Urothelium cell line (cell line): ENCODE measurements around the gene MTOR.

Experiments
- DNase-seq: peaks from one replicate; pipeline ENCODE4 v3.0.0; 2011; ENCODE audit warnings: low spot score, mixed read lengths
- FAIRE-seq: peaks from 2 replicates; lab custom pipeline; 2011; peaks lifted over from hg19 to GRCh38; lab: Jason Lieb, UNC

Gene MTOR

DNA sequence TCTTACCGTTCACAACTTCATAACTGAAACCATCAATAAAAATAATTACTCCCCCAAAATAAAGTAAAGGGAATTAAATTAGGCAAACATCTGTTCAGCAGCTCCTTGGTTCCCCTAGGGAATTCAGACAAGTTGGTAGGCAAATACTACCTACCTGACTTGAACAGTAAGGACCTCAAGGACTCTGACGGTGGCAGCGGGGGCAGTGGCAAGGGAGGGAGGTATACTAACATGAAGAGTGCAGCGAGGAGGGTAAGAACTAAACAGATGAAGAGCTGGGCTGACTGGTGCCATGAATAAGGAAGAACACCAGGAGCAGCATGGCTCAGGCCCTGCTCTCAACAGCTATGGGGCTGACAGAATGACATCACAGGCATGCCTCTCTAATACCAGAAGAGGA is 33.1 kb downstream of the MTOR start:
- no peak for DNase-seq
- no peak for FAIRE-seq

DNA sequence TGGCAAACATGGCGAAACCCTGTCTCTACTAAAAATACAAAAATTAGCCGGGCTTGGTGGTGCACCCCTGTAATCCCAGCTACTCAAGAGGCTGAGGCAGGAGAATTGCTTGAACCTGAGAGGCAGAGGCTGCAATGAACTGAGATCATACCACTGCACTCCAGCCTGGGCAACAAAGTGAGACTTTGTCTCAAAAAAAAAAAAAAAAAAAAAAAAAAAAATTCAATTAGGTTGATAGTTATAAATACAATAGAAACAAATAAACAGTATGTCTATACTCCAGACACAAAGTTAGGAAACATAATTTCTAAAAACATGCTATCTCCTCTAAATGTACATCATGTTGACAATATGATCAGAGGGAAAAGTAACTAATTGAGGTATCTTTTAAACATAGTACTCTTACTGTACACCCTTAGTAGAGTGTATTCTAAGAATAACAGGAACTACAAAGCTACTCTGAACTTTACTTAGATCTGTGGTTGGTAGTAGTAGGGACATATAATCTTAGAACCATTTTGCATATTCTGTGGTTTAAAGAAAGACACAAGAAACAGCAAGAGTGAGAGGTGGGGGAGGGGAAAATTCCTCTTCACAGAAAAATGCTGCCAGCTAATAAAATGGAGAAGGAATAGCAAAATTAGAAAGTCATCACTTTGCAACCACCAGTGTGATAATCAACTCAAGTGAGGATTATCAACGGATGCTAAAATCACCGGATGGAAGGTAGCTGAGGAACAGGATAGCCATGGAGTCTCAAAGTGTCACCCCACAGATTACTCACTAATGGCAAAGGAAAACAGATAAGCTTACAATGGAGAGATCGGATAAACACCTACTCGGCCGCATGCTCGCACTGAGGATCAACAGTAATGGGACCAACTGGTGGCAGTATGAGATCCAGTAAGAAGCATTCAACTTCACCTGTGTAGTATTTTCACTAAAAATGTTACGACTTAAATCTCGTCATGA is 35.0 kb downstream of the MTOR start:
- FAIRE-seq (no peak), DNase-seq (no peak)

DNA sequence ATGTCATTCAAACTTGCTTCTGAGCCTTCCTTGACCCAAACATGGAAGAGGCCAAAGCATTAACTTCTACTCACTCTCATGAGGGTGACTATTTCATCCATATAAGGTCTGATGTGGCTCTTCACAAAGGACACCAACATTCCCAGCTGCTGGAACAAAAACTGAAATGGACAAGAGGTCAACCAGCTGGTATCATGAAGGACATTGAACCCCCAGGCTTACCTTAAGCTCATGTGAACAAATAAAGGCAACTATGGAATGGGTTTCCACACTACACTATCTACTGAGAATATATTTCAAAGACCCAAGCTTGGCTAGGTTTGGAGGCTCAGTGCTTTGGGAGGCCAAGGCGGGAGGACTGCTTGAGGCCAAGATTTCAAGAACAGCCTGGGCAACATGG is 46.3 kb downstream of the MTOR start:
- no peak for DNase-seq
- no peak for FAIRE-seq

DNA sequence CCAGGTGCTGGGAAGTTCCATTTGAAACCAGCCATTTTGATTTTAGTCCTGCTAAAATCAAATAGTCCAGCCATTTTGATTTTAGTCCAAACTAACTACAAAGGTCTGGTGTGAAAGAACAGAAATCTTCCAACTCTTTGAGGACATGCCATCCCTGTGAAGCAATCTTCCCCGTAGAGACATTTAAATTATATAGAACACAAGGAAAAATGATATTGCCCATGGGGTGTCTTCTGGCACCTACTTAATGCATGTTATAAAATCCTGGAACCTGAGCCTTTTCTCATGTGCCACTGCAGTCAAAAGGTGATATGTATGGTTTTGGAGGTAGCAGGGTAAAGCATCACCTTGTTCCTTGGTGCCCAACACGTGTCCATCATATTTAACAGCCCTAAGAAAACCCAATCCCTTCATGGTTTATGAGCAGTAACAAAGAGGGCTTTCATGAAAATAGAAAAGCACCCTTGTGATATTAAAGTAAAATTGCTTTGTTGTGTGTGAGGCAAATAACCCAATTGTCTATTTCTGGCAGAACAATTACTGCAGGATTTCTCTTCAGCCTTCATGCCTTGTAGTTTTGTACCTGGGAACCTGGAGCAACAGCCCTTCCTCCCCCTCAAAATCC is 46.9 kb downstream of the MTOR start:
- DNase-seq: no peak
- FAIRE-seq: no peak

DNA sequence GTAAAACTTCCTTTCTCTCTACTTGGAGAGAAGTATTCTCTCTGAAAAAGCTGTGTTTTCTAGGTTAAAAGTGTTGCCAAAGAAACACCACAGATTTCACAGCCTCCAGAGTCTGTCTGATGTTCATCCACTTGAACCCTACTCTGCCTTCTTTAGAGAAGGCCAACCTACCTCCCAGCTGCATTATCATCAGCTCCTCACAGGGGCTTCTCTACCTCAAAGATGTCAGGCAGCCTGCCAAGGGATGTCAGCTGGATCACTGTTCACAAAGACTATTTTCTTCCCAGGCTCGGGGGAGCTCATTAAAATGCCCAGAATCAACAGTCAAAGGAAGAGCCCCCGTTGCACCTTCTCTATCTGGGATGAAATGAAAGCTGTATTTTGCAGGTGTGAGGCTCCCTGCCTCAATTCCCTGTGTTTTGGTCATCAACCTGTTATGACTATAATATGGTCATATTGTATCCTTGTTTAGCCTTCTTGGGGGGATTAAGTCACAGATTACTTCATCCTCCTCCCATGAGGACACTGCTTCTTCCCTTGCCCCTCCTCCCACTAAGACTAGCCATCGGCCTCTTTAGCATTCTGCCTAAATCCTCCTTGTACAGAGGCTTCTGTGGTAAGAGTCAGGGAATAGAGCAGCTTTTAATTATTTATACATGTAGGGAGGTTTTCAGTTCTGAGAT is 47.5 kb downstream of the MTOR start:
- FAIRE-seq: no peak
- DNase-seq: no peak

DNA sequence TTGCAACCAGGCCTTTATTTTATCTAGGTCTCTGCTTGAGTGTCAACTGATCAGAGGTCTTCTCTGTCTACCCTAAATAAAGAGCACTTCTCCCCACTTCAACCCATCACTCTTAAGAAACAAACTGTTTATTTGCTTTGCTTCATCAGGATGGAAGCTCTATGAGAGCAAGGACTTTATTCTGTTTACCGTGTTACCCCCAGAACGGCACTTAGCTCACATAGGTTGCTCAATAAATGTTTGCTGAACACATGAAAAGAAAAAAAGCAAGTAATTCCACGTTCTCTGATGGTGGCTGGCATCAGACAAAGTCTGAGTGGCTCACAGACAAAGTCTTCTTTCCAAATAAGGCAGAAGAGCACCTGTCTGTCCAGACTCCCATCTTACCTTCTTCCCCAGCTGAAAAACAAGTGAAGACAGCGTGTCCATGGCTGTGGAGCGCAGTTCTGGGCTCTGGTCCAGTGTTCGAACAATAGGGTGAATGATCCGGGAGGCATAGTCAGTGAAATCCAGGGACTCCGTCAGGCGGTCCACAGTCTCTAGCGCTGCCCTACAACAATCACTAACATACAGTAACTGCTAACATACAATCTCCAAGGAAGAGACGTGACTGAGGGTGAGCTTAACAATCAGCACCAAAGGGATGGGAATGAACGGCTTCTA is 50.3 kb downstream of the MTOR start:
- no peak for DNase-seq
- FAIRE-seq: no peak

DNA sequence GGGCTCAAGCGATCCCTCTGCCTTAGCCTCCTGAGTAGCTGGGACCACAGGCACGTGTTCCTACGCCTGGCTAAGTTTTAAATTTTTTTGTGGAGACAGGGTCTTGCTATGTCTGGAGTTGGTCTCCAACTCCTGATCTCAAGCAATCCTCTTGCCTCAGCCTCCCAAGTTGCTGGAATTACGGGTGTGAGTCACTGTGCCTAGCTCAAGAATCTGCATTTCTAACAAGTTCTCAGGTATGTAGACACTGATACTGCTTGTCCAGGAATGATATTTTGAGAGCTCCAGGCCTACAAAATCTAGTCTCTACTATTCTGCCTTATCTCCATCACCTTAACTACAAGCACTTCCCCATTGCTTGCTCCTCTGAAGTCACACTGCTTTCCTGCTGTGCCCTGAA is 50.9 kb downstream of the MTOR start:
- no peak for DNase-seq
- FAIRE-seq: no peak

DNA sequence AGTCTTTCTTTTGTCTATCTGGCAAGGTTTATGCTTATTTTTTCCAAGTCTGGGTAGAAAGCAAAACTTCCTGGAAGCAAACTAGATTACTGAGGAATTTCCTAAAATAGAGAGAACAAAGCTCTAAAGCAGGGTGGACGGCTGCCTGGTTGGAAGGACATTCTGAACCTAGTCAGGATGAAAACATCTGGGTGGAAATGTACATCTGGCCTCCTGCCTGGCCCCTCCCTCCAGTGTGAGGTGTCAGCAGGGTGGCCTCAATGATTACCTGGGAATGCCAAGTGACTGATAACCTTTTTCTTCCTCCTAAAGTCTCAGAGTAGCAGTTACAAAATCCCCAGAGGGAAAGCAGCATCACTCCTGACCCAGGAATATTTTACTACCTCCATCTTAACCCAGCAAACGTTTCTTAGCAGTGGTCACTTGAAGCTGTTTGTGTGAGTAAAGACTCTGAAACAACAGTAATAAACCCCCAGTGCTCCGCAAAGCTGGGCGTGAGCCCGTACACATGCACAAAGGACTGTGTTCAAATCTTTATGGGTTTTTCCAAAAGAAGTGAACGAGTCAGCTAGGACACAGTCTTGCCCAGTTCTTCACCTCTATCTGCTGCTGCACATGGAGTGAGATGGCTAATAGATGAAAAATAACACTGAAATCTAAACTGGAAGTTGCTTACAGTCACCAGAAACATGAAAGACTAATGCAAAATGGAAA is 54.3 kb downstream of the MTOR start:
- FAIRE-seq (no peak), DNase-seq (no peak)

DNA sequence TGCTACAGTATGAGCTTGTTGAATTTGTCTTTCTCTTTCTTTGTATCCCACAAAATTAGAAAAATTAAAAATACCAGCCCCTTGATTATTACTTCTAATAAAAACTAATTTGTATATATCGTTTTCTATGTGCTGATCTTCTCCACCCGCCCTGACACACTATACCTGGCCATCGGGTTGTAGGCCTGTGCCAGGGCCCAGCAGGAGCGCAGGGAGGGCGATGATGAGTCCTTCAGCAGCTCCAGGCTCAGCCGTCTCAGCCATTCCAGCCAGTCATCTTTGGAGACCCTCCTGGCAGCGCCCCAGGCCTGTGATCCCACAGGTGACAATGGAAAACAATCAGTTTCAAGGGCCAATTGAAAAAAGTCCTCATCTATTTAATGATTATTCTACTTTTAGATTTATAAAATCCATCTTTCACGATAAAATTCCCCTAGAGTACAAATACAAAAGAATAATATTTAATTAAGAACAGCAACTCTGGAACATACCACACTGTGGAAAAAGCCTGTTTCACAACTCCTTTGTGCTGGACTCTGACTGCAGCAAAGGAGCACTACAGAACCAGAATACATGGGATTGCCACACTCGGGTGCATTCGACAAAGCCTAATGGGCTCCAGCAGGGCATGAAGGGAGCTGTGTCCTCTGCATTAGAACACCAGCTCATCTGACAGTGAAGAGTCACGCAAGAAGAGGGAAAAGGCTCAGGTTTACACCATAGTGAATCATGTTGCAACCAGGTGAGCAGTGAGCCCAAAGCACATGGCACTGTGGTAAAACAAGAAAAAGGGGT is 57.8 kb downstream of the MTOR start:
- FAIRE-seq (no peak), DNase-seq (no peak)

DNA sequence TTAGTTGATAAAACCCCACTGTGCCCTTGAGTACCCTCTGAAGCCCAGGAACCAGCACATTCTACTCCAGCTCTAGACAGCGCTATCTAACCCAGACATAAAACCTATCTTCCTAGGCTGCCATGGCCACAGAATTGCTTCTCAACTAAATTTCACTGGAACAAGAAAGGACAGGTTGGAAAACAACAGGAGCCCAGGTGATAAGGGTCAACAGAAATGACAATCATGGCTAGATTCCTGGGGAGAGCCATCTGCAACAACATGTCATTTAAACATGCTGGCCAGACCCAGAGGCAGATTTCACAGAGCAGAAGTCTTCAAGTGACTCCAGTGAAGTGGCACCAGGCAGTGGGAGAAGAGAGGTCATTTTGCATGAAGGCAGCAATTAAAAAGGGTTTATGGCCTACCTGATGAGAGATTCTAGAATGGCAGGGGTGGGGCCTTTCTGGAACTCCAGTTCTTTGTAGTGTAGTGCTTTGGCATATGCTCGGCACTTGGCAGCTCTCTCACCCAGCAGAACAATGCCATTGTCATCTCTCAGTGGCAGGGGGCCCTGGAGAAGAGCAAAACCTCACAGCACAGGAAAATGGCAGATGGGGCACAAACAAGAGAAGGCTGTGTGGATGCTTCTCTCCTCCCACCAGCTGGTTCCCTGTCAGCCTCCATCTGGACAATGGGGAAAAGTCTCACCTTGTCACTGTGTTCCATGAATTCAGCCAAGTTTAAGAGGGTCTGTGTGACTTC is 63.3 kb downstream of the MTOR start:
- DNase-seq (no peak), FAIRE-seq (no peak)

DNA sequence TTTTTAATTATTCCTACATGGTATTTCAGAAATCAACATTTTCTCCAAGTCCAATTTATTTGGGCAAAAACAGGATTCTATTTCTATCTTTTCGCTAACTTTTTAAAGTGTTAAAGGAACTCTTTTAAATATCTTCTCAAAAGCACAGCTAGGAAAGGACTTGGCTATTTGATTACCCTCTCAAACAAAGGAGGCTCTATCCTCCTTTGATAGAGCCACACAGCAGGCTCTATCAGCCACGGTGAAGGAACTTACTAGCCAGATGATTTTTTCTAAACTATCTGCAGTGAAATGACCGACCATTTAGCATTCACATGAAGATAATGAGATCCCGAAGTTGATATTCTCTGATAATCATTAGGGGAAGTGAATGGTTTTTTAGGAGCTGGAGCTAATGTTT is 64.1 kb downstream of the MTOR start:
- FAIRE-seq (no peak), DNase-seq (no peak)

DNA sequence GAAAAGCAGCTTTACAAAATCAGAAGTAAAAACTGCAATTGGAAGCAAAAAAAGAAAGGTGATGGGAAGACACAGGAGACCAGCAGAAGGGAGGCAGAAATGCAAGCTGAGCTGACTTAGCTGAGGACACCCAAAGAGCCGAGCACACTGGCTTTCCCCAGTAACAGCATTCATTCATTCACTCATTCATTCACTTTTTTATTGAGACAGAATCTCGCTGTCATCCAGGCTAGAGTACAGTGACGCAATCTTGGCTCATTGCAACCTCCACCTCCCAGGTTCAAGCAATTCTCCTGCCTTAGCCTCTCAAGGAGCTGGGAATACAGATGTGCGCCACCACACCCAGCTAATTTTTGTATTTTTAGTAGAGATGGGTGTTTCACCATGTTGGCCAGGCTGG is 65.0 kb downstream of the MTOR start:
- FAIRE-seq (no peak), DNase-seq (no peak)

DNA sequence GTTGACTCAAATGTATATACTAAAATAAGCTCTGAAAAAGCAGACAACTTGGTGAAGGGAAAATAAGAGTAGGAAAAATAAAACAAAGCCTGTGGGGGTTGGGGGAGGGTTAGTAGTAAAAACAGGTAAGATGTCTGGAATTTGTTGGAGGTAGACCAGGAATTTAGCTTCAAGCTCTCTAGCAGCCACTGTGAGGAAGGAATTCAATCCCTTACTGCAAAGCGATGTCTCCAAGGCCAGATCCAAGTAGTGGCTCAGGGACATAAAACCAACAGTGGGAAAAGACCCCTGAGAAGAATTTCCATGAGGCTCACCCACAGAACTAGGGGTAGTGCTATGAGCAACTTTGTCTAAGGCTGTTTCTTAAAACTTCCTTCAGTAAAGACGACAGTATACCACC is 65.4 kb downstream of the MTOR start:
- no peak for FAIRE-seq
- no peak for DNase-seq

DNA sequence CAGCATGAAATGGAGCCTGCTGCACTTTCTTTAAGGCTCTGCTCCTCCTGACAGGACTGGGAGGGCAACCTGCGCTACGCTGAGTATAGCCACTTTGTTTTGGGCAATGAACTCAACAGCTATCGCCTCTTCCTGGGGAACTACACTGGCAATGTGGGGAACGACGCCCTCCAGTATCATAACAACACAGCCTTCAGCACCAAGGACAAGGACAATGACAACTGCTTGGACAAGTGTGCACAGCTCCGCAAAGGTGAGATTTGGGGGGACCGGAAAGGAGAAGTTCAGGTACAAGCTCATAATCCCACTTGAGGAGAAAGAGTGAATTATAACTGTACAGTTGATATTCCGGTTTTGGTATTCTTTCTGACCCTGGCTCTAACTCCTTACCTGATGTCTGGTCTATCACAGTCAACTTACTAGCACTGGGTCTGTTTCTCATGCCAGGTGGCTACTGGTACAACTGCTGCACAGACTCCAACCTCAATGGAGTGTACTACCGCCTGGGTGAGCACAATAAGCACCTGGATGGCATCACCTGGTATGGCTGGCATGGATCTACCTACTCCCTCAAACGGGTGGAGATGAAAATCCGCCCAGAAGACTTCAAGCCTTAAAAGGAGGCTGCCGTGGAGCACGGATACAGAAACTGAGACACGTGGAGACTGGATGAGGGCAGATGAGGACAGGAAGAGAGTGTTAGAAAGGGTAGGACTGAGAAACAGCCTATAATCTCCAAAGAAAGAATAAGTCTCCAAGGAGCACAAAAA is 67.8 kb downstream of the MTOR start:
- FAIRE-seq (no peak), DNase-seq (no peak)

DNA sequence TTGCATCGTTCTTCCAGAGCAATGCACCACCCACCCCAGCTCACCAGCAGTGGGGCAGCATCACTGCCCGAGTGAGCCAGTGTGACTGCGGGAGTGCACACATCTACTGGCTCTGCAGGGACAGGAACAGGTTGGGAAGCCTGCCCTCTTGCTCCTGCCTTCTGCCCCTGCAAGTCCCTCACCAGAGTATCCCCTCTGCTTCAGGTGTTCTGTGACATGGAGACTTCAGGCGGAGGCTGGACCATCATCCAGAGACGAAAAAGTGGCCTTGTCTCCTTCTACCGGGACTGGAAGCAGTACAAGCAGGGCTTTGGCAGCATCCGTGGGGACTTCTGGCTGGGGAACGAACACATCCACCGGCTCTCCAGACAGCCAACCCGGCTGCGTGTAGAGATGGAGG is 69.0 kb downstream of the MTOR start:
- FAIRE-seq (no peak), DNase-seq (no peak)

DNA sequence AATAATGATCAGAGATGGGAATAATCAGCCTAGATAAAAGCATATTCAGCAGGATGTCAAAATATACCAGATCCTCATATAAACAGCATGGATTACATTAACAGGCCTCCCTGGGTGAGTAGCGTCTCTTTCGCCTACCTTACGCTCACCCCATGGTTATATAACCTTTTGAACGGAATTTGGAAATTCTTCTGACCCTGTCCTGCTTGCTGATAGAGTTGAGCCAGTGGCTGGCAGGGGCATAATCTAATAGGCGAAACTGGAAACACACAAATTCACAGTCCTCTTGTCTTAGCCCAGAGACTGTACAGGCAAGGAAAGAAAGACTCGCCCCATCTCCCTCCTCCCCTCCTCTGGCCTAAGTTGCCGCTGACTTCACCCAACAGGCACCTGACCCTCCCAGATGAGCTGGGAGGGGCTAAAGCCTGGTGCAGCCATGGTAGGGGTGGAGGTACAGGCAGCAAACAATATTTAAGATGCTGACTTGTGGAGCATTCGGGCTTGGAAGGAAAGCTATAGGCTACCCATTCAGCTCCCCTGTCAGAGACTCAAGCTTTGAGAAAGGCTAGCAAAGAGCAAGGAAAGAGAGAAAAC is 73.4 kb downstream of the MTOR start, which contains the start of gene ANGPTL7:
ANGPTL7 (plus strand) TSS at position 498 of the 594 bp plus-strand sequence. CDS start 225 bp downstream, outside the sequence.
- FAIRE-seq (no peak), DNase-seq (no peak)

DNA sequence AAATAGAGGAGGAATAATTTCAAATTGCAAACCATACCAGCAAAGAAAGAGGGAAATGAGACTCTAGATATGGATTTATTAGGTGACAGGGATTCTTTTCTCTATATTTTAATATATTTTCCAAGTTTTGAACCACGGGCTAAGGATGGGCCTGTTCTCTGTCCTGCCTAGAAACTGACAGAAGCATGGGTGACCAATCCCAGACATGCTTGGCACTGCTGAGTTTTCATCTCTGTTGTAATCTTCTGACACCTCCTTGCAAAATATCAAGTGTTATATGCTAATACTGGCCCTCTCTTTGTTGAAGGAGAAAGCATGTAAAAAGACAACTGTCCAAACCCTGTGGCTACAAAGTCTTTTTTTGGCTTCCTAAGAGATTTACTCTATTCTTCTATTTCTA is 74.0 kb downstream of the MTOR start:
- FAIRE-seq: no peak

DNA sequence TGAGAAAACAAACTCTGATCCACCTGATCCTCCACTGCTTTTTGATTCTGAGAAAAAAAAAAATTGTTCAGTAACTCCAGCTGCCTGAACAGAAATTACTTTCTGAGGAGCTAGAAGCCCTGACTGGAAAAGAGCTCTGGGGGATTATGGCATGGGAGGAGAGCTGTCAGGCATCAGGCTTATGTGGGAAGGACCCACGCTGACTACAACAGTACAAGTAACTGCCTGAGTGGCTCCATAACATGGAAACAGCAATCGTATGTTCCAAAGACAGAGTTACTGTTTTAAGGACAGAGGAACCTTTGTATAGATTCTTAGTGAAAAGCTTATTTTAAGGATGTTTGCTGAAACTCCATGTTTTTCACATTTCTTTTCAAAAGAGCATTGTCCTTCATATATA is 74.4 kb downstream of the MTOR start:
- FAIRE-seq (no peak), DNase-seq (no peak)

More for the DNA sequence above, 74.0 kb downstream of the MTOR start:
- no peak for DNase-seq
